Tibial nerve (tissue), 4 donors: ENCODE data around the gene RIMOC1.

Source experiments
- EP300 ChIP-seq, 2 donors: sonication (generic); formaldehyde crosslinking; IDR thresholded peaks; one replicate each; pipeline ENCODE4 v1.6.1; 2017; ENCODE audit warnings: antibody characterized with exemption in 2 of 2, mild to moderate bottlenecking in 1 of 2
- POLR2A ChIP-seq, 2 donors: fragments of 450-650 bp; IDR thresholded peaks; one replicate each; pipeline ENCODE4 v1.6.1; 2017; ENCODE audit warnings: antibody characterized with exemption in 2 of 2, mild to moderate bottlenecking in 2 of 2, moderate library complexity in 2 of 2
- TF ChIP-seq, protein P1 (sequence below), 5 experiments: fragments of 200-600 bp in 3 of 5; fragments of 450-650 bp in 2 of 5; sonication (generic) in 3 of 5; IDR thresholded peaks; one replicate each; pipeline ENCODE4 v1.5.1; 2016 to 2019; ENCODE audit warnings: antibody characterized with exemption in 5 of 5, mild to moderate bottlenecking in 3 of 5, moderate library complexity in 2 of 5

GRCh38 chr5:41951224-41951623 lies 47.1 kb downstream of the RIMOC1 start:
- TF ChIP-seq, protein P1, sequence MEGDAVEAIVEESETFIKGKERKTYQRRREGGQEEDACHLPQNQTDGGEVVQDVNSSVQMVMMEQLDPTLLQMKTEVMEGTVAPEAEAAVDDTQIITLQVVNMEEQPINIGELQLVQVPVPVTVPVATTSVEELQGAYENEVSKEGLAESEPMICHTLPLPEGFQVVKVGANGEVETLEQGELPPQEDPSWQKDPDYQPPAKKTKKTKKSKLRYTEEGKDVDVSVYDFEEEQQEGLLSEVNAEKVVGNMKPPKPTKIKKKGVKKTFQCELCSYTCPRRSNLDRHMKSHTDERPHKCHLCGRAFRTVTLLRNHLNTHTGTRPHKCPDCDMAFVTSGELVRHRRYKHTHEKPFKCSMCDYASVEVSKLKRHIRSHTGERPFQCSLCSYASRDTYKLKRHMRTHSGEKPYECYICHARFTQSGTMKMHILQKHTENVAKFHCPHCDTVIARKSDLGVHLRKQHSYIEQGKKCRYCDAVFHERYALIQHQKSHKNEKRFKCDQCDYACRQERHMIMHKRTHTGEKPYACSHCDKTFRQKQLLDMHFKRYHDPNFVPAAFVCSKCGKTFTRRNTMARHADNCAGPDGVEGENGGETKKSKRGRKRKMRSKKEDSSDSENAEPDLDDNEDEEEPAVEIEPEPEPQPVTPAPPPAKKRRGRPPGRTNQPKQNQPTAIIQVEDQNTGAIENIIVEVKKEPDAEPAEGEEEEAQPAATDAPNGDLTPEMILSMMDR (IDR thresholded peaks at IDR 0.05), result no peak
- TF ChIP-seq POLR2A (IDR thresholded peaks at IDR 0.05), result no peak
- TF ChIP-seq EP300 (IDR thresholded peaks at IDR 0.05), result no peak
